Non-pigmented ciliary epithelial cell (primary cell): Measurements from ENCODE around the gene ASZ1.

Experiments used
- DNase-seq: peaks from one replicate; pipeline ENCODE4 v3.0.0-alpha.2; 2010; ENCODE audit warnings: low read depth

The ASZ1 gene

DNA sequence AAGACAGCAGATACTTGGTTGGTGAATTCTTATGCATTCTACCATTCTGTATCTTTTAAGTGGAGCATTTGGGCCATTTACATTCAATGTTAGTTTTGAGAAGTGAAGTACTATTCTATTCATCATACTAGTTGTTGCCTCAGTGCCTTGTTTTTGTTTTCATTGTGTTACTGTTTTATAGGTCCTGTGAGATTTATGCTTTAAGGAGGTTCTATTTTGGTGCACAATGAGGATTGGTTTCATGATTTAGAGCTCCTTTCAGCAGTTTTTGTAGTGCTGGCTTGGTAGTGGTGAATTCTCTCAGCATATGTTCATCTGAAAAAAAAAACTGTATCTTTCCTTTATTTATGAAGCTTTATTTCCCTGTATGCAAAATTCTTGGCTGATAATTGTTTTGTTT, 81.1 kb downstream of the ASZ1 start:
- DNase-seq, result no peak

DNA sequence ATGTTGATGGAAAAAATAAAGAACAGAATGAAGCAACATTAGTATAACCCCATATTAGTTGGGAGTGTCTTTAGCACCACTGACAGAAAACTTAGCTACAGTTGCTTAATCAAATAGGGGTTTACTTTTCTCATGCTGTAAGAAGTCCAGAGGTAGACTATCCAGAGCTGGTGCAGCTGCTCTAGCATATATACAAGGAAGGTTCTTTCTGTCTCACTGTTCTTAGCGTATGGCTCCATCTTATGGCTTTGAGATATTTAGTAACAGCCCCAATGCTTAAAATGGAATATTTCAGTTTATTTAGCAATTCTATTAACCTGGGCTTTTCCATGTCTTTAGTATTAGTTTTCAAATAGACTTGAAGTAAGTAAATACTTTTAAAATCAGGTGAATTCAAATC, 89.3 kb downstream of the ASZ1 start:
- no peak for DNase-seq

- no peak for DNase-seq
Observed at GRCh38 chr7:117333168-117333567, 94.1 kb downstream of the ASZ1 start.

DNA sequence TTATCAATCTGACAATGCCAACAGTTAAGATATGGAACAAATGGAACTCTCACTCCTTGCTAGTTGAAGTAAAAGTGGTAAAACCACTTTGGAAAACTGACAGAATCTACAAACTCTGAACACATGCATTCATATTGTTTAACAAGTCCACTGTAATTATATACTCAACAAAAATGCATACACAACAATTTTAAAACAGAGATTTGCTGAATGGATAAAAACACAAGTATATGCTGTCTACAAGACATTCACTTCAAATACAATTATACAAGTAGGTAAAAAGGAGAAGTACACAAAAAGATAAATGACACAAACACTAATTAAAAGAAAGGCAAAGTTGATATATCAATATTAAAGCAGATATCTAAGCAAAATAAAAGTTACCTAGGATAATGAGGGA, 95.3 kb downstream of the ASZ1 start:
- no peak for DNase-seq

DNA sequence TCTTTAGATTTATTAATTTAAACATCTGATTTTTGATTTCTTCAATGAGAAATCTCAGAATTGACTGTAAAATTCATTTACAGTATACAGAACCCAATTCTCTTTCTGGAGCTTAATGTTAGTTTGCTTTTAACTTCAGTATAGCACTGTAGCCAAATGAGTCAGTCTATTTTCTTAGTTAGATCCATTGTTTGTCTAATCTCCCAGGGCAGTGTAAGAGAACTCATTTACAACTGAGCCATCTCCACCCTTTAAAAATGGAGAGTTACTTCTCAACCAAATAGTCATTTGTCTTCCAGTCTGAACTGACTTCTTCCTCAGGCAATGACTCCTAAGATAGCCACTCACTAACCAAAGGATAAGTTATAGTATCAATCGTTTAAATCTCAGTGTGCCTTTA, 101.5 kb downstream of the ASZ1 start:
- DNase-seq, result no peak

GRCh38 chr7:117324960-117325359, 102.3 kb downstream of the ASZ1 start:
- no peak for DNase-seq

GRCh38 chr7:117323851-117324711, 103.2 kb downstream of the ASZ1 start:
- no peak for DNase-seq

DNA sequence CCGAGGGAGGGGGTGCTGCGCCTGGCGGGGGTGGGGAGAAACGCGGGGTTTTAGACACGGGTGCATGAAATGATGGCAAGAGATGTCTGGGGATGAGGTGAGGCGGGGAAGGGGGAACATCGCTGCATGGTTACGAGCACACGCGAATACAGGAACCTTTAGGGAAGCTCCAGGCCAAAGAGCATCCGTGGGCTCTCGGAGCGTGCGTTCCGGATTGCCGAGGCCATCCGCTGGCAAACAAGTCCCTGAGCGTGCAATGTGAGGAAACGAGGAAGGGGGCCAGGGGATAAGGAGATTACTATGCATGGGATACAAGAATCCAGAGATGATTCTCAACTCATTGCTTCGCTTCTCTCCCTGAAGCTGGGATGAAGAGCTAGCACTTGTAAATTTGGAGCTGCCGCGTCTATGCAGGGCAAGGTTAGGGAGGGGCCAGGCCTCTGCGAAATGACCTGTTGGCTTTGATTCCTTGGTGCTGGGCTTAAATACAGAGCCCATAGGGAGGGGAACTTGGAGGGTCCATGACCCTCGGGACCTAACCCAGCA, 103.9 kb downstream of the ASZ1 start:
- no peak for DNase-seq

DNA sequence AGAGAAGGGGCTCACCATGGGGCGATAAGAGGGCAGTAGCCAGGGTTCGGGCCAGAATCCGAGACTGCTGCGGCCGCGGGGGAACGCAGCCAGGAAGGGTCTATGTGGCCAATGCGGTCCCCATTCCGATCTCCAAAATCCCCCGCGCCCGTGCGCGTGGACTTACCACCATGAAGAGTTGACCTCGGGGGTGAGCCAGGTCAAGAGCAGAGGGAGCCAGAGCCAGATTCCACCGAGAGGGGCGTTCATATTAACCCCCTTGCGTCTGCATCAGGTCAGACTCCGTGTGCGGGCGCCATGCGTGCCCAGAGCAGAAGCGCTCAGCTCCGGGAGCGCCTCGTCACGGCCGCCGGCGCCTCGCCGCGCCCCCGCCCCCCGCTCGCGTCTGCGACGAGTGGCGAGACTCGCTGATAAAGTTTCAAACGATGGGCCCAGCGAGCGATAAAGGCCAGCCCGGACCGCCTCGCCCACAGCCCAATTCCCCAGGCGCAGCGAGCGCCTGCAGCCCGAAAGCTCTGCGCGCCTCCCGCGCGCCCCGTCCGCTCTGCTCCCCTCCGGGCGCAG, 104.5 kb downstream of the ASZ1 start, which contains the start of gene WNT2:
WNT2 (minus strand) TSS at position 318 of the 564 bp plus-strand sequence; CDS start at position 249, 69 bp downstream.
- no peak for DNase-seq

DNA sequence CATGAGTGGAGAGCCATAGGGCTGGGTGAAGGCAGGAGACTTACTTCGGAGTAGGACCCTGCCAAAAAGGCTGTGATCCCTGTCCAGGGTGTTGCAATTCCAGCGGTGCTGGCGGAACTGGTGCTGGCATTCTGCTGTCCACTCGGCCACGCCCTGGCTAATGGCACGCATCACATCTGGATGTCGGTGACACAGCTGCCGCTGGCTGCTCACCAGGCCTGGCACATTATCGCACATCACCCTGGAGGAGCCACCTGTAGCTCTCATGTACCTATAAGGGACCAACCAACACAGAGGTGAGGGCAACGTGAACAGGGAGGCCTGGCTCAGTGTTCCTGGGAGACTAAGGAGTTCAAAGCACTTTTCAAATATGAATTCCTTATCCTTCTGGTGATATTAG, 106.8 kb downstream of the ASZ1 start:
- no peak for DNase-seq

- no peak for DNase-seq
Observed at GRCh38 chr7:117319181-117319580, 108.1 kb downstream of the ASZ1 start.

- DNase-seq, result no peak
Observed at GRCh38 chr7:117313582-117313981, 113.7 kb downstream of the ASZ1 start.
